ENCODE measurements around the gene PIKFYVE. TPM values are rescaled to one million over a fixed set of nuclear protein-coding genes. Genes with fewer than 3 reads are reported as not detected.
"Not testable (repeated sequence)": the region's sequence is repeated elsewhere in the genome, so short reads cannot be mapped to it uniquely, and the experiment has no call there.

PIKFYVE gene
- total RNA-seq, 4 donors from 2014 or later: 35.2 to 51.3 (median 41.7) TPM

DNA sequence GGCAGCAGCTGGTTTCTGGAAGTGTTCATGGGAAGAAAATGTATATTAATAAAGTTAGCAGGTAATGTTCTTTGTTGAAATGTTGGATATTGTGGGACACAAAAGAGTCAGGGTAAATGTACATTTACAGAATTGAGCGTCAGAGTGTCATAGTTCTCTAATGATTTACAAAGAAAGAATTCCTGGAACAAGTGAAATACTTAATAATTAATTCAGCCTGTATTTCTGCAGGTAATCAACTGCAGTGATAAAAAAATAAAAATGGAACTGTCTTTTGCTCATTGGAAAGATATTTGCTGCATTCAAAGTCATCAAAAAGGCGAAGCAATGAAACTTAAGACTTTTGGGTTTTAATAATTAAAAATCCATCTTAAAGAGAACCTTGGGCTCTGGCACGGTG is 113.1 kb downstream of the PIKFYVE start:
- H3K27me3 ChIP-seq: no peaks in the 10 kb centered on the region
- WGBS, 2 donors: 89 to 98% methylated on average over 3 of the region's 3 CpGs
- H3K9me3 ChIP-seq: no peaks in the 10 kb centered on the region
- H3K36me3 ChIP-seq: no peaks in the 10 kb centered on the region
- no peak overlapping the region for H3K4me3 ChIP-seq (replicated peaks in 1 of 3)
- DNase-seq: no peak
- TF ChIP-seq, protein P1, sequence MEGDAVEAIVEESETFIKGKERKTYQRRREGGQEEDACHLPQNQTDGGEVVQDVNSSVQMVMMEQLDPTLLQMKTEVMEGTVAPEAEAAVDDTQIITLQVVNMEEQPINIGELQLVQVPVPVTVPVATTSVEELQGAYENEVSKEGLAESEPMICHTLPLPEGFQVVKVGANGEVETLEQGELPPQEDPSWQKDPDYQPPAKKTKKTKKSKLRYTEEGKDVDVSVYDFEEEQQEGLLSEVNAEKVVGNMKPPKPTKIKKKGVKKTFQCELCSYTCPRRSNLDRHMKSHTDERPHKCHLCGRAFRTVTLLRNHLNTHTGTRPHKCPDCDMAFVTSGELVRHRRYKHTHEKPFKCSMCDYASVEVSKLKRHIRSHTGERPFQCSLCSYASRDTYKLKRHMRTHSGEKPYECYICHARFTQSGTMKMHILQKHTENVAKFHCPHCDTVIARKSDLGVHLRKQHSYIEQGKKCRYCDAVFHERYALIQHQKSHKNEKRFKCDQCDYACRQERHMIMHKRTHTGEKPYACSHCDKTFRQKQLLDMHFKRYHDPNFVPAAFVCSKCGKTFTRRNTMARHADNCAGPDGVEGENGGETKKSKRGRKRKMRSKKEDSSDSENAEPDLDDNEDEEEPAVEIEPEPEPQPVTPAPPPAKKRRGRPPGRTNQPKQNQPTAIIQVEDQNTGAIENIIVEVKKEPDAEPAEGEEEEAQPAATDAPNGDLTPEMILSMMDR (IDR thresholded peaks at IDR 0.05): no peak
- TF ChIP-seq POLR2A (IDR thresholded peaks at IDR 0.05): no peak
- H3K4me1 ChIP-seq: no peaks in the 10 kb centered on the region
- intact Hi-C loops (cut with DNase I): no loop called here
- H3K27ac ChIP-seq: no peak overlapping the region

DNA sequence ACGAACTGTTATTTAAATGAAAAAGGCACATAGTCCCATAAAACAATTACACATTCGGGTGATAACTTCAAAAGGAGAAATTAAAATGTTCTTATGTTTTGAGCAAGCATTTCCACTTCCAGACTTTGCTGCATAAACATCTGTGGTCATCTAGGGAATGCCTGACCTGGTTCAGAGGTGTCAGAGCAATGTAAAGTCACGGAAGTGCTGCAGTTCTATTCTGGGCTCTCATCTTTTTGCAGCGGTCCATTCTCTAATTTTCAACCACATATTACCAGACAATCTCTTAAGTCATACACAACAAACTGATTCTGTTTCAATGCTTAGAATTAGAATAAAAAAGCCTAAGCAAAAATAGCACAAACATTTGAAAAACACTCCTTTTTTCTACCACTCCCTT is 118.6 kb downstream of the PIKFYVE start:
- no peaks in the 10 kb centered on the region for H3K36me3 ChIP-seq
- intact Hi-C loops (cut with DNase I): no loop called here
- H3K4me1 ChIP-seq: no peaks in the 10 kb centered on the region
- TF ChIP-seq, protein P1 (IDR thresholded peaks at IDR 0.05): no peak
- no peak for TF ChIP-seq POLR2A (IDR thresholded peaks at IDR 0.05)
- H3K27ac ChIP-seq: no peak overlapping the region
- H3K4me3 ChIP-seq (replicated peaks in 1 of 3): no peak overlapping the region
- DNase-seq: no peak
- 75 to 78% methylated on average over 4 of the region's 4 CpGs for WGBS, 2 donors
- H3K27me3 ChIP-seq: no peaks in the 10 kb centered on the region
- H3K9me3 ChIP-seq: no peaks in the 10 kb centered on the region

DNA sequence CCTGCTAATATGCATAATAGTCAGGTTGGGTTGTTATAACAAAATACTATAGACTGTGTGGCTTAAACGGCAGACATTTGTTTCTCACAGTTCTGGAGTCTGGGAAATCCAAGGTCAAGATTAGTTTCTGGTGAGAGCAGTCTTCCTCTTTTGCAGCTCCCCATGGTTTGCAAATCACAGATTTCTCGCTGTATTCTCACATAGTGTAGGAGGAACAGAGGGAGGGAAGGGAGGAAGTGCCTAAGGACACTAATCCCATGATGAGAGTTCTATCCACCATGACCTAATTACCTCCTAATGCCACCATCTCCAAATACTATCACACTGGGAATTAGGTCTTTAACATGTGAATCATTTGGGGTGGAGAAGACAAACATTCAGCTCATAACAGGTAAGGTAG is 120.5 kb downstream of the PIKFYVE start:
- H3K4me3 ChIP-seq (replicated peaks in 1 of 3): no peak overlapping the region
- H3K9me3 ChIP-seq: no peaks in the 10 kb centered on the region
- H3K27ac ChIP-seq: no peak overlapping the region
- no peak for TF ChIP-seq POLR2A (IDR thresholded peaks at IDR 0.05)
- TF ChIP-seq, protein P1 (IDR thresholded peaks at IDR 0.05): no peak
- H3K27me3 ChIP-seq: no peaks in the 10 kb centered on the region
- intact Hi-C loops (cut with DNase I): no loop called here
- DNase-seq: no peak
- no peaks in the 10 kb centered on the region for H3K36me3 ChIP-seq
- WGBS, 2 donors: 34 to 38% methylated on average over 2 of the region's 2 CpGs
- H3K4me1 ChIP-seq: no peaks in the 10 kb centered on the region

DNA sequence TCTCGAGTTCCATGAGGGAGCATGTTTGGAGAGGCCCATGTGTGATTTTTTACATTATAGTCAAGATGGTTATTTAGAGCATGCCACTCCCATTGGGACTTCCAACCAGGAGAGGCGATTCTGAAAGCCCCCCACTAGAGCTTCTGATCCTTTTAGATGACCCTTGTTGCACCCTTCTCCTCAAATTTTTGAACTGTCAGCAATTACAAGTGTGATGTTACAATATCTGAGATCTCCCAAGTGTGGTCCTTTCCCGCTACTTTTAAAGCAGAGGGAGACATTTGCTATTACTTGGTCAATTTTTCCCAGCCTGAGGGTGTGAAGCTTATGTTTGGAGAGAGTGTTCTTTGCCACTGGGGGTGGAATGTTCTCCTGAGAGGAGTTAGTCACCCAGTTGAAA is 123.9 kb downstream of the PIKFYVE start:
- H3K9me3 ChIP-seq: no peaks in the 10 kb centered on the region
- H3K4me1 ChIP-seq: no peaks in the 10 kb centered on the region
- H3K27me3 ChIP-seq: no peaks in the 10 kb centered on the region
- TF ChIP-seq POLR2A (IDR thresholded peaks at IDR 0.05): no peak
- H3K36me3 ChIP-seq: no peaks in the 10 kb centered on the region
- H3K4me3 ChIP-seq (replicated peaks in 1 of 3): no peak overlapping the region
- no peak for DNase-seq
- intact Hi-C loops (cut with DNase I): no loop called here
- H3K27ac ChIP-seq: no peak overlapping the region
- 86 to 95% methylated on average over 3 of the region's 3 CpGs for WGBS, 2 donors

DNA sequence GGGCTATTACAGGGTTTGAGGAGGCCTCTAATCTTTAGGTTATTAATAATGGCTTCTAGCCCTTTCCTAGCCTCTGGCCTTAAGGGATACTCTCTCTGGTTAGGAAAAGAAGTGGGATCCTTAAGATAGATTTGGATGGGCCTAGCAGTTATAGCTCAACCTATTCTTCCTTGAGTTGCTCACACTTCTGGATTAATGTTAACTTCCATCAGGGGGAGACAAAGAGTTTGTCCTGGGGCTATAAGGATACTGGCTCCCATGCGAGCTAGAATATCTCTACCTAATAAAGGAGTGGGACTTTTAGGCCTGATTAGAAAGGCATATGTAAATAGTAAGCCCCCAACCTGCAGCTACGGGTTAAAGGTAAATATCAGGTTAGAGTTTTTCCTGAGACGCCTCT is 126.2 kb downstream of the PIKFYVE start:
- DNase-seq: no peak
- no peaks in the 10 kb centered on the region for H3K4me1 ChIP-seq
- intact Hi-C loops (cut with DNase I): no loop called here
- no peak for TF ChIP-seq POLR2A (IDR thresholded peaks at IDR 0.05)
- H3K9me3 ChIP-seq: no peaks in the 10 kb centered on the region
- no peaks in the 10 kb centered on the region for H3K36me3 ChIP-seq
- H3K27ac ChIP-seq: no peak overlapping the region
- no peak overlapping the region for H3K4me3 ChIP-seq (replicated peaks in 1 of 3)
- WGBS, 2 donors: 87 to 91% methylated on average over 3 of the region's 3 CpGs
- no peaks in the 10 kb centered on the region for H3K27me3 ChIP-seq

DNA sequence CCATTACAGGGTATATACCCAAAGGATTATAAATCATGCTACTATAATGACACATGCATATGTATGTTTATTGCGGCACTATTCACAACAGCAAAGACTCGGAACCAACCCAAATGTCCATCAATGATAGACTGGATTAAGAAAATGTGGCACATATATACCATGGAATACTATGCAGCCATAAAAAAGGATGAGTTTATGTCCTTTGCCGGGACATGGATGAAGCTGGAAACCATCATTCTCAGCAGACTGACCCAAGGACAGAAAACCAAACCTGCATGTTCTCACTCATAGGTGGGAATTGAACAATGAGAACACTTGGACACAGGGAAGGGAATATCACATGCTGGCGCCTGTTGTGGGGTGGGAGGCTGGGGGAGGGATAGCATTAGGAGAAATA is 130.7 kb downstream of the PIKFYVE start:
- H3K27me3 ChIP-seq; H3K36me3 ChIP-seq; H3K9me3 ChIP-seq; H3K4me3 ChIP-seq (replicated peaks in 1 of 3); H3K27ac ChIP-seq; intact Hi-C loops (cut with DNase I); DNase-seq; H3K4me1 ChIP-seq: not testable (repeated sequence)
- WGBS, 2 donors: 93 to 97% methylated on average over 4 of the region's 4 CpGs

DNA sequence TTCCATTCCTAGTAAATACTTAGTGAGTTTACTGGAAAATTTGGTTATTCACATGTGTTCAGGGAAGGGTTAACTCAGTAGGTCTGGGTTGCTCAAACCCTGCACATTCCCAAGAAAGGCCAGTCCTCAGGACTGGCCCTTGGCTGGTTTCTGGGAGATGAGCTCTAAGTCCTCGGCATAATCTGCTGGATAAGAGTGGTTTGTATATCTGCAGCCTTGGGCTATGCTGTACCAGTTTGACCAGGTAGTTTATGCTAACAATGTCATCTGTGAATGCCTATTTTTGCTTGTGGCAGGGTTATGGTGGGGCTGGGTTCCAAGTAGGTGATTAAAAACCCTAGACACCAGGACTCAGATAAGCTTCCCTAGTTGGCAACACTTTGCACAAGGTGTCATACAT is 133.1 kb downstream of the PIKFYVE start:
- no peak for DNase-seq
- Histone ChIP-seq H3K27ac (no peak overlapping the region), H3K4me1 (peaks cover 0 to 6% of the 10 kb centered on the region in 2 donors), H3K9me3 (no peaks in the 10 kb centered on the region), H3K4me3 (replicated peaks in 1 of 3) (no peak overlapping the region), H3K27me3 (no peaks in the 10 kb centered on the region), H3K36me3 (no peaks in the 10 kb centered on the region)
- intact Hi-C loops (cut with DNase I): no loop called here
- no peak for TF ChIP-seq POLR2A (IDR thresholded peaks at IDR 0.05)
- TF ChIP-seq, protein P1 (IDR thresholded peaks at IDR 0.05): no peak
- 56 to 79% methylated on average over 1 of the region's 1 CpG for WGBS, 2 donors

Measured in thyroid gland (tissue), 4 donors.